HG03354 (cell line): ENCODE data around the gene PON2.
A peak's percentile ranks its signal among the peaks of the same experiment; 100 is the strongest.
"Not testable (repeated sequence)": the region's sequence is repeated elsewhere in the genome, so short reads cannot be mapped to it uniquely, and the experiment has no call there.

Experiments
- ATAC-seq: cut with Tn5 transposase; IDR thresholded peaks from one replicate; pipeline ENCODE4 v1.9.1; 2021; ENCODE audit warnings: mild to moderate bottlenecking; ENCODE audit not compliant: unreplicated experiment, poor library complexity, severe bottlenecking

The PON2 gene

DNA sequence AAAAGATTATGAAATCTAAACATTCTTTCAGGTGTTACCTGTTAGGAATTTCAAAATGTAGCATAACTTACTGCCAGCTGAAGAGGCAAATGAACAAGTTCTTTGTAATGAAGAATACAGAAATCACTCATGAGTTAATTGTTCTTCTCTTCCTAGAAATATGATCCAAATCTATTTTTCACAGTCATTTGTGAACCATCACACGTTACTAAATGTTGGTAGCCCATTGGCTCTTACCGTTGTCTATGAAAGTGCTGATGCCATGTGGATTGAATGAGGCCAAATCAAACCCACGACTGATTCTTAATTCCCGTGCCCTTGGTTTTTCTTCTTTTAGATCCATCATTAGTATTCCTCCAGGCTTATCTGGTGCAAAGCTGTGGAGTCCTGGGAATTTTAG, 22.8 kb downstream of the PON2 start:
- no peak for ATAC-seq

- ATAC-seq = no peak
Observed at GRCh38 chr7:95411666-95412065, 23.2 kb downstream of the PON2 start.

DNA sequence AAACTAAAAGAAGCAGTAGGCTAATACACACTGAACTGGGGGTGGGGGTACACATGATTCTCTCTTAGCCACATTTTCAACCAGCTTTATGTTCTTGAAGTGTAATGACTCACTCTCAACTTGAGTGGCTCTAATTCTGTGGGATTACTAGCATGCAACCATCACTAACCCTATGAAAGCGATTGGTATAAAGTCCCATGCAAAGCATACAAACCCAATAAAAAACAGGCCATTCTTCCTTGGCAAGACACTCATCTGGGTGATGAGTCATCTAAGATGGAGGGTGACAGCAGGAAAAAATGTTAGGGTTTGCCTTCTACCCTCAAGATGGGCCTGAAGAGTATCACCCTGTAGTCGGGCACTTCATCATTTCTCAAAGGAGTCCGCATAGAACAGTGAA, 23.8 kb downstream of the PON2 start:
- no peak for ATAC-seq

DNA sequence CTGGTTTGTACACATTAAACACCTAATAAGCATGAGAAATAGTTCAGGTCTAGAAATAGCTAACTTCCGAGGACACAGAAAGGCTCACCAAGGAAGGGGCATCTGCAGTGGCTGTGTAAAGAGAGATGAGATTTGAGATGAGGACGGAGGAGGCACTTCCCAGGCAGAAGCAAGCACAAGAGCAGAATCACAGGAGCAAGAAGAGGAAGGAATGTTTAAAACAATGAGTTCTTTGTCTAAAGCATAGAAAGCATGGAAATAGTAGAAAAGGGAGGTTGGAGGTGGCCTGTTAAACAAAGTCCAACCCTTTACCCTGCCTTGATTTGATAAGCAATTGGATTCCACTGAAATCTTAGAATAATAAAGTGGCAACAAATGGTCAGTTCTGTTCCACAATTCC, 27.1 kb downstream of the PON2 start:
- ATAC-seq = no peak

DNA sequence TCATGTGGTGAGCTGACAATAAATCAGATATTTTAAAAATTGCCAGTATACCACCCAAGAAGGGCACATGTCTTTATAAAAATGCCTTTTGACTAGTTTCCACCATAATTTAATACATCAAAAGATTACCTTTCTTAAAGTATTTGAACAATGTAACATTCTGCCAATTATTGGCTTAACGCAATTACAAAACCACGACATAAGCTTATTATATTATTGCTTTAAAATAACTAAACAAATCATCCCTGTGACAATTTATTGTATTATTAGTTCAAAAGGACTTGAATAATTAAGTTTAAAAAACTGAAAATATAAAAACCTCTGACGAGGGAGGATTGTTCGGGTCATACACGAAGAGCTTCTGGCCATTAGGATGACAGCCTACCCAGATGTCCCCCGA, 29.0 kb downstream of the PON2 start:
- ATAC-seq = no peak

GRCh38 chr7:95405208-95405607, 29.6 kb downstream of the PON2 start:
- ATAC-seq = no peak

- no peak for ATAC-seq
Observed at GRCh38 chr7:95404316-95404865, 30.4 kb downstream of the PON2 start.

- ATAC-seq = no peak
Observed at GRCh38 chr7:95398155-95398940, 36.5 kb downstream of the PON2 start.

DNA sequence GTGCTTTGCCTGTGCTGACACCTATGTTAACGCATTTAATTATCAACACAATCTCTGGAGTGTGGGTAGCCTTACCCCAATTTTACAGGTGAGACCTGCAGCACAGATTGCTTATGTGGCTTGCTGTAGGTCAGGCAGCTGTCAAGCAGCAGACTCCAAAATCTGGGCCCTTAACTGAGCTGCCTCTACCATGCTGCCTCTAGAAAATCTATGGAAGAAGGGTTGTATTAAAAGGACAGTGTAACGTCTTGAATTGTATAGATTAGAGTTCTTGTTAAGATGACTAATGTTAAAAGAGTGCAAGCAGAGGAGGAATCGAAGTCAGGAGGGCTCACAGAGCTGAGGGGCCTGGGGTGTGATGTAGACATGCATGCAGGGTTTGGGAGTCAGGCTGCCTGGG, 37.4 kb downstream of the PON2 start:
- ATAC-seq = no peak

DNA sequence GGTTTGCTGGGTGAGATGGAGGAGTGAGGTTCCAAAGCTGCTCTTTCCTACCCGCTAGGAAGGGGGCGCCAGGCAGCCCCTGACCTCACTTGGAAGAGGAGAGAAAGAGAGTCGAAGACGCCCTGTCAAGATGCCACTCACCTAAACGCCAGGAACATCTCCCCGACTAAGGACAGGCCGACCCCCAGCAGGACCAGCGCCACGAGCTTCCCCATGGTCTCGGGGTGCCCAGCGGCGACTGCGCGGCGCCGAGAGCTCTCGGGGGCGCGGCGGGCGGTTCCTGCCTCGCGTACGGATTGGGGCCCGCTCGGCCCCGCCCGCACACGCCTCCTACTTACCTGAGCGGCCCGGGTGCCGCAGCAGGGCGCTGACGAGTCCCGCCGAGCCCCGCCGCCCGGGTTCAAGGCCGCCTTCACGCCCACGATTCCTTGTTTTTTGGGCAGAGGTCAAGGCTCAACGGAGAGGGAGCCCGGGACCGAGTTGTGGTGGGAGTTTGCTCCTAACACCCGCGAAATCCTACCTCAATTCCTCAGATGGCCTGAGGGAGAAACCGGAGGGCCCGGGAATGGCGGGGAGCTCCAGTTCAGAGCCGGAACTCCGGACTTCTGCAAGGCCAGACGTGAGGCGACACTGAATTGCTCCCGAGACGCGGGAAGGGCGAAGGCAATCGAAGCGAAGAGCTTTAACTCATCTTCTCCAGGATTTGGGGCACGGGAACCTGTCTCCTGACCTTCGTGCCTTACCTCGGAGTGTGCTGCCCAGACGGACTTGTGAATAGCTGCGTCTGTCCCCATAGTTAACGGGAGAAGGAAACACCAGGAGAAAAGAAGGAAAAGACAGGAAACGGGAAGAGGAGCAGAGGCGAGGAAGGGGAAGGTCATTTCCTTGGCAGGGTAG, 38.4 kb downstream of the PON2 start, which contains the start of gene PON3:
PON3 (minus strand) TSS at position 240 of the 897 bp plus-strand sequence; CDS start at position 215, 25 bp downstream.
- peak; percentile 78 for ATAC-seq

DNA sequence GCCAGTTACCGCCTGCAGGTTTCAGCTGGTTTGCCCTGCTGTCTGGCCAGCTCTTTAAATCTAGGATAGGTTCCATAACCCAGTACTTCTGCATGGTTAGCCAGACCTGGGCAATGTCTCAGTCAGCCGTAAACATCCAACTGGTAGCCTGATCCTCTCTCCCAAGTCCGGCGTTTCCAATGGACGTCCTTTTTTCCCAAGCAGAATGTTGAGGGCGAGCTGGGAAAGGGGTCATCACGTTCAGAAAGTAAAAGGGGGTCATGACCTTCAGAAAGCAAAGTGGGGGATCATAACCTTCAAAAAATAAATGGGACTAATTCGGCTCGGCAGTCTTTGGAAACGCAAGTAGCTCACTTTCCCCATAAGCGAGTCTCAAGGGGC, 39.1 kb downstream of the PON2 start:
- ATAC-seq = no peak

- no peak for ATAC-seq
Observed at GRCh38 chr7:95394370-95394769, 40.5 kb downstream of the PON2 start.

- no peak for ATAC-seq
Observed at GRCh38 chr7:95391761-95392160, 43.1 kb downstream of the PON2 start.

DNA sequence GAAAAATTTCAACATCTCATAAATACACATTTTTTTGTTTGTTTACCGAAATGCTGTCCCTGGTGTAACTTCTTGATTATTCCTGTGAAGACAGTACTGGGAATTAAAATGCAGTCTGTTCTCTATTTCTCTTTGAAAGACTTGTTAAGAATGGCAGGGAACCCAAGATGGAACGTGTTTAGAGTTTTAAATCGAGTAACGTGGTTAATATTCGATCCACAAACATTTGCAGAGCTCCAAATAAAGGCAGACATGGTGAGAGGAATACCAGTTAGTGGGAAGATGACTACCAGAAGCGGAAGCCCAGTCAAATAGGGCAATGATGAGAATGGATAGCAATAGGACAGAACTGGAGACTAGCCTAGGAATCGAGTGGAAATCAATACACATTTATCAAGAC, 45.3 kb downstream of the PON2 start:
- ATAC-seq = no peak

- not testable (repeated sequence) for ATAC-seq
Observed at GRCh38 chr7:95379457-95379856, 55.4 kb downstream of the PON2 start.

DNA sequence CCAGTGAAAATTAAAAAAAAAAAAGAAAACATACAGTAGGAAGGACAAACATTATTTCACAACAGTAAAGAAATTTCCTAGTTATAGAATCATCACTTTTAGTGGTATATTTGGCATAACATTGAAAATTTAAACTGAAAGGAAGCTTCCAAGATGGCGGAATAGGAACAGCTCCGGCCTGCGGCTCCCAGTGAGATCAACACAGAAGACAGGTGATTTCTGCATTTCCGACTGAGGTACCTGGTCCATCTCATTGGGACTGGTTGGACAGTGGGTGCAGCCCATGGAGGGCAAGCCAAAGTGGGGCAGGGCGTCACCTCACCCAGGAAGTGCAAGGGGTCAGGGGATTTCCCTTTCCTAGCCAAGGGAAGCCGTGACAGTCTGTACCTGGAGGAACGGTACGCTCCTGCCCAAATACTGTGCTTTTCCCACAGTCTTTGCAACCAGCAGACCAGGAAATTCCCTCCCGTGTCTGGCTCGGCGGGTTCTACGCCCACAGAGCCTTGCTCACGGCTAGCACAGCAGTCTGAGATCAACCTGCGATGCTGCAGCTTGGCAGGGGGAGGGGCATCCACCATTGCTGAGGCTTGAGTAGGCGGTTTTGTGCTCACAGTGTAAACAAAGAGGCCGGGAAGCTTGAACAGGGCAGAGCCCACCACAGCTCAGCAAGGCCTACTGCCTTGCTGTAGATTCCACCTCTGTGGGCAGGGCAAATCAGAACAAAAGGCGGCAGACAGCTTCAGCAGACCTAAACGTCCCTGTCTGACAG, 58.0 kb downstream of the PON2 start:
- ATAC-seq = no peak

DNA sequence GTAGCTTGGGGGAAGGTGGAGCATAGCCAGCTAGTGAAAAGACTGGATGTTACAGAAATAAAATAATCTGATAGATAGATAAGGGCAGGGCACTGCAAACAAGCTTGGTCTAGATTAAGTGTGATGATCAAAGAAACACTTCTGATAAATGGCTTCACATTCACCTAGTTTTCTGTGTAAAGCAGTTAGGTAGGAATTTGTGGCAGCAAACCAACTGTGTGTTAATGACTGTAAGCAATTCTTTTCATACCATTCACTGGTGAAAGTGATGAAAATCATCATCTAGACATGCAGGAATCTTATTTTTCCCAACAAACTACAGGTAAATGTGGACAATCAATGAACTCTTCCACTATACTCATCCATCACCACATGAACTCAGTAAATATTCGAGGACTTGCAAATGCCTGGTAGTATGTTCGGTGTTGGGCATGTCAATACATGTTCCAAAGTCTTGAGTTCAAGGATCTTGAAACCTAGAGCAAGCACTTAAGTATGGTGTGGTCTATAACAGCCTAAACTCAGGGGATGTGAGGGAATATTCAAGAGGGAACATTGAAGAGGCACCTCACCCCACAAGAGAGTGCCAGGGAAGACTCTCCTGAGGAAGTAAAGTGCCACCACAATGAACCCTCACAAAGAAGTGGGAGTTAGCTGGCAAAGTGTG, 59.1 kb downstream of the PON2 start:
- no peak for ATAC-seq

GRCh38 chr7:95373323-95373722, 61.5 kb downstream of the PON2 start:
- ATAC-seq = no peak

DNA sequence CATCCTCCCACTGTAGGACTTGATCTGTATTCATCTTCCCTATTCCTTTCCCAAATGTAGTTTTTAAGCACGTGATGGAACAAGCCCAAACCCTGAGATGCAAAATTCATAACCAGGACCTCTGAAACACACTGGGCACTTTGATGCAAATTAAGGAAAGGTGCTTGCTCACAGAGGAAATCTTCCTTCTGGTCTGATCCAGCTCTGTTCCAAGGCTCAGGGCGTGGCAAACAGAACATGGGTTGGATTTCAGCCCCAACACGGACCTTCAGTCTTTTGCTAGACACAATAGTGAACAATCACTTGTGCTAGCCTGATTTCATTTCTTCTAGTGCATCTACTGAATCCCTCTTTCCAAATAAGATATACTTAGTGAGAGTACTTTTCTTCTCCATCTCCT, 66.6 kb downstream of the PON2 start:
- no peak for ATAC-seq
